Transverse colon (tissue), 4 donors: Measurements from ENCODE around the gene SLC2A13. TPM values are rescaled to one million over a fixed set of nuclear protein-coding genes. Genes with fewer than 3 reads are reported as not detected.

ENCODE experiments used
- DNase-seq: peaks from one replicate; pipeline ENCODE4 v3.0.0-alpha.2; 2019
- H3K27ac ChIP-seq, 4 donors: fragments of 200-600 bp; sonication (generic); 2 replicates each; pipeline ENCODE4 v1.5.1; 2016 to 2018; ENCODE audit warnings: inconsistent platforms in 4 of 4
- H3K27me3 ChIP-seq: fragments of 200-600 bp; sonication (generic); 2 replicates; pipeline ENCODE4 v1.5.1; 2017; ENCODE audit warnings: inconsistent platforms
- H3K36me3 ChIP-seq, 4 donors: fragments of 200-600 bp; sonication (generic); 2 replicates each; pipeline ENCODE4 v1.5.1; 2017 to 2019; ENCODE audit warnings: inconsistent platforms in 4 of 4
- H3K4me1 ChIP-seq, 4 donors: fragments of 200-600 bp; sonication (generic); 2 replicates each; pipeline ENCODE4 v1.5.1; 2017 to 2020; ENCODE audit warnings: inconsistent platforms in 4 of 4
- H3K4me3 ChIP-seq, 4 donors: fragments of 200-600 bp; sonication (generic); 1 replicate in 1 of 4; 2 replicates in 3 of 4; pipeline versions ENCODE4 v1.5.1 to v1.6.1; 2017 to 2019; ENCODE audit warnings: inconsistent platforms in 4 of 4
- H3K9me3 ChIP-seq, 2 donors: fragments of 200-600 bp; sonication (generic); 2 replicates each; pipeline ENCODE4 v1.5.1; 2017 to 2019; ENCODE audit warnings: inconsistent platforms in 2 of 2
- EP300 ChIP-seq: sonication (generic); formaldehyde crosslinking; IDR thresholded peaks from one replicate; pipeline ENCODE4 v1.6.1; 2017; ENCODE audit warnings: antibody characterized with exemption, low read depth
- POLR2A ChIP-seq: fragments of 450-650 bp; IDR thresholded peaks from one replicate; pipeline ENCODE4 v1.6.1; 2016; ENCODE audit warnings: antibody characterized with exemption, mild to moderate bottlenecking, moderate library complexity
- POLR2AphosphoS5 ChIP-seq, 3 donors: sonication (generic); formaldehyde crosslinking; IDR thresholded peaks; one replicate each; pipeline ENCODE4 v1.6.1; 2016; ENCODE audit warnings: antibody characterized with exemption in 3 of 3
- WGBS, 2 donors: methylation state at CpG; one replicate each; pipeline ENCODE4 v1.1.5; 2018; ENCODE audit warnings: low coverage in 1 of 2; 5-methylcytosine and 5-hydroxymethylcytosine counted together
- in situ Hi-C, 4 donors: fragments of 200-750 bp; cut with MboI; loops; one replicate each; pipeline versions ENCODE4 v1.15.0 to v1.15.1; 2017; ENCODE audit warnings: low sequenced_read_pairs in 3 of 4, low pct_ligation_motif_present in 1 of 4, low pct_unique_long_range_greater_than_20kb in 1 of 4
- intact Hi-C: fragments of 100-400 bp; cut with DNase I; formaldehyde crosslinking; loops from one replicate; pipeline ENCODE4 v1.15.1; 2023; ENCODE audit warnings: low total_unique reads
- total RNA-seq, 4 donors: library from RNA; depleted of rRNA; stranded (reverse); fragments of >200 nt; gene quantifications; one replicate each; pipeline ENCODE4 v1.1.0, GENCODE V29; 2016
- TF ChIP-seq, protein P1 (sequence below), 5 experiments: fragments of 200-600 bp in 3 of 5; fragments of 450-650 bp in 2 of 5; sonication (generic) in 3 of 5; IDR thresholded peaks; 1 replicate in 2 of 5; 2 replicates in 3 of 5; pipeline ENCODE4 v1.5.1; 2016 to 2017; ENCODE audit warnings: antibody characterized with exemption in 5 of 5, inconsistent platforms in 3 of 5, mild to moderate bottlenecking in 2 of 5, moderate library complexity in 1 of 5

Gene SLC2A13
- total RNA-seq, 4 donors from 2014 or later = 31.8 to 70.7 (median 46.8) TPM

DNA sequence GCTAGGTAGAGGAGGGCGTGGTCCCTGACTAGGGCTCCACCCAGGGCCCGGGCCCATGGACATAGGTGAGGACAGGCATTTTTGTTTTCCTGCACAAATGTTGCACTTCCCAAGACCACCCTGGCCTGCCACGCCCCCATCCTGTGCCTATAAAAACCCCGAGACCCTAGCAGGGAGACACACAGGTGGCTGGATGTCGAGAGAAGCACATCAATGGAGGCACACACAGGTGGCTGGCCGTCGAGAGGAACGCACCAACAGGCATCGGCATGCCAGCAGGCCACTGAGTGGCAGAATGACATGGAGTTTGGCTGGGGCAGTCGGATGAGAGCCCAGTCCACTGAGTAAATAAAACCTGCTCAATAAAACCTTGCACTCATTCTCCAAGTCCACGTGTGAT is 328.4 kb downstream of the SLC2A13 start:
- DNase-seq = no peak
- 81 to 86% methylated on average over 4 to 11 of the region's 11 CpGs for WGBS, 2 donors
- Histone ChIP-seq H3K27me3 (no peaks in the 10 kb centered on the region), H3K27ac (no peak overlapping the region), H3K4me3 (no peak overlapping the region), H3K9me3 (no peaks in the 10 kb centered on the region), H3K4me1 (peaks cover 0 to 23% (median 20%) of the 10 kb centered on the region in 4 donors), H3K36me3 (no peaks in the 10 kb centered on the region)
- in situ Hi-C loops (no loop called here), intact Hi-C loops (no loop called here)
- TF ChIP-seq POLR2AphosphoS5 (IDR thresholded peaks at IDR 0.05) (no peak), POLR2A (no peak), EP300 (no peak)
- TF ChIP-seq, protein P1, sequence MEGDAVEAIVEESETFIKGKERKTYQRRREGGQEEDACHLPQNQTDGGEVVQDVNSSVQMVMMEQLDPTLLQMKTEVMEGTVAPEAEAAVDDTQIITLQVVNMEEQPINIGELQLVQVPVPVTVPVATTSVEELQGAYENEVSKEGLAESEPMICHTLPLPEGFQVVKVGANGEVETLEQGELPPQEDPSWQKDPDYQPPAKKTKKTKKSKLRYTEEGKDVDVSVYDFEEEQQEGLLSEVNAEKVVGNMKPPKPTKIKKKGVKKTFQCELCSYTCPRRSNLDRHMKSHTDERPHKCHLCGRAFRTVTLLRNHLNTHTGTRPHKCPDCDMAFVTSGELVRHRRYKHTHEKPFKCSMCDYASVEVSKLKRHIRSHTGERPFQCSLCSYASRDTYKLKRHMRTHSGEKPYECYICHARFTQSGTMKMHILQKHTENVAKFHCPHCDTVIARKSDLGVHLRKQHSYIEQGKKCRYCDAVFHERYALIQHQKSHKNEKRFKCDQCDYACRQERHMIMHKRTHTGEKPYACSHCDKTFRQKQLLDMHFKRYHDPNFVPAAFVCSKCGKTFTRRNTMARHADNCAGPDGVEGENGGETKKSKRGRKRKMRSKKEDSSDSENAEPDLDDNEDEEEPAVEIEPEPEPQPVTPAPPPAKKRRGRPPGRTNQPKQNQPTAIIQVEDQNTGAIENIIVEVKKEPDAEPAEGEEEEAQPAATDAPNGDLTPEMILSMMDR (IDR thresholded peaks at IDR 0.05) = no peak

DNA sequence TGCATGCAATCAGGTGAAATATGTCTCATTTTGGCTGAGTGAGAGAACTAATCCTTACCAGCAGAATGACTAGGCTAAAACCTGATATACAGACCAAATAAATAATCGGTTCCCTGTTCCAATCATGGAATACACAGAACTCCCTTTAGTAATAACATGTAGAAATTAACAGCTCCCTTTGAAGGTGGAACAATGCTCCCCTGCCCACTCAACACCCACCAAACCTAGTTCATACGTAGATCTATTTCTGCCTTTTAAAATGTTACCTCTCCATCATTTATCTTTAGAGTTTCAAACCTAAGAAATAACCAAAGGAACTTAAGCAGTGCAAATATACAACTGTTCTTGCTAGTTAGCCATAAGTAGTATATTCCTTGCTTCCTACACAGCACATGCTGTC is 332.6 kb downstream of the SLC2A13 start:
- H3K9me3 ChIP-seq = no peaks in the 10 kb centered on the region
- DNase-seq = no peak
- TF ChIP-seq POLR2AphosphoS5 (IDR thresholded peaks at IDR 0.05) (no peak), POLR2A (no peak), EP300 (no peak)
- TF ChIP-seq, protein P1 (IDR thresholded peaks at IDR 0.05) = no peak
- no peaks in the 10 kb centered on the region for H3K4me1 ChIP-seq
- WGBS, 2 donors = 88 to 94% methylated on average over 2 of the region's 2 CpGs
- no peak overlapping the region for H3K27ac ChIP-seq
- in situ Hi-C loops = loop anchor here in 3 of 4 donors (25.0 kb wide), 3 partner anchors 214 to 339 kb away; partner anchors contain the start of gene SLC2A13 (in 2 of the 3)
- intact Hi-C loops = no loop called here
- H3K4me3 ChIP-seq = no peak overlapping the region
- H3K27me3 ChIP-seq = no peaks in the 10 kb centered on the region
- H3K36me3 ChIP-seq = no peaks in the 10 kb centered on the region

DNA sequence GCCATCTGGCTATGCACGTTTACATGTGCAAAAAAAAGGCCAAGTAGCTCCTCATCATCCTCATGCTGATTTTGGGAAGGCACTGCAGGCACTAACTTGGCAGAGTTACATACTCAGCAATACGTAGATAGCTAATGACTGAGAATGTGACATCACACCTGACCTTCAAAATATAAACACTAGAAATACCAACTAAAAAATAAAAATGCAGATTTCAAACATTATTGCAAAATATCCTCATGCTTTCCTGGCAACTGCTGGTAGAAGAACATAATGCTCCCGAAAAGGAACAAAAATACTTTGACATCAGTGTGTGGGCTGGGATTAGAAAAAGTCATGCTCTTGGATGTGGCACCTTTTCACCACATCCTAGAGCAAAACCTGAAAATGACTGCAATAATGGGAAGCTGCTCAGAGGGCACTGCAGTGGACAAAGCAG is 333.0 kb downstream of the SLC2A13 start:
- no peak for DNase-seq
- WGBS, 2 donors = 70 to 71% methylated on average over 3 of the region's 3 CpGs
- no peaks in the 10 kb centered on the region for H3K4me1 ChIP-seq
- no peak overlapping the region for H3K27ac ChIP-seq
- intact Hi-C loops = no loop called here
- in situ Hi-C loops = loop anchor here in 3 of 4 donors (25.0 kb wide), 3 partner anchors 214 to 339 kb away; partner anchors contain the start of gene SLC2A13 (in 2 of the 3)
- H3K4me3 ChIP-seq = no peak overlapping the region
- no peaks in the 10 kb centered on the region for H3K9me3 ChIP-seq
- H3K27me3 ChIP-seq = no peaks in the 10 kb centered on the region
- no peaks in the 10 kb centered on the region for H3K36me3 ChIP-seq
- no peak for TF ChIP-seq EP300
- TF ChIP-seq, protein P1 (IDR thresholded peaks at IDR 0.05) = no peak
- TF ChIP-seq POLR2AphosphoS5 (IDR thresholded peaks at IDR 0.05) = no peak
- TF ChIP-seq POLR2A = no peak

DNA sequence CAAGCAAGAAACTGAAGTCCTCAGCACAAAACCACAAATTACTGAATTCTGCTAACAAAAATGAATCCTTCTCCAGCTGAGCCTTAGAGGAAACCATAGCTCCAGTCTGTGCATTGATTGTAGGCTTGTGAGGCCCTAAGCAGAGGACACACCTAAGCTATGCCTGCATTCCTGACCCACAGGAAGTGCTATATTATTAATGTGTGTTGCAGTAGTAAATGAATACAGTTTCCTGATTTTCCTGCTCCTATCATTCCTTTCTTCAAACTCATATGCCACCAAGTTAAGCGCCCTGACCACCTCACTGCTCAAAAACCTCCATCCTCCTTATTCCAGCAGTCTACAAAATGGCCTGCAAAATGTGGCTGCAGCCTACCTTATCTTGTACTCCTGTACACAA is 334.4 kb downstream of the SLC2A13 start:
- 100% methylated on average over 1 of the region's 1 CpG for WGBS, 2 donors
- Histone ChIP-seq H3K4me1 (no peaks in the 10 kb centered on the region), H3K27ac (no peak overlapping the region), H3K9me3 (no peaks in the 10 kb centered on the region), H3K36me3 (no peaks in the 10 kb centered on the region), H3K27me3 (no peaks in the 10 kb centered on the region), H3K4me3 (no peak overlapping the region)
- intact Hi-C loops (no loop called here), in situ Hi-C loops (loop anchor here in 3 of 4 donors (25.0 kb wide), 3 partner anchors 216 to 341 kb away; partner anchors contain the start of gene SLC2A13 (in 2 of the 3))
- TF ChIP-seq POLR2A (no peak), POLR2AphosphoS5 (IDR thresholded peaks at IDR 0.05) (no peak), EP300 (no peak)
- TF ChIP-seq, protein P1 (IDR thresholded peaks at IDR 0.05) = no peak
- DNase-seq = no peak
